DND-41 (cell line): Measurements from ENCODE around the gene EPM2AIP1.

Source experiments
- ATAC-seq: fragments of 200-7000 bp; cut with Tn5 transposase; 3 replicates; pipeline ENCODE4 v1.9.1; 2021; ENCODE audit warnings: low read depth; ENCODE audit not compliant: insufficient read depth
- DNase-seq: peaks from one replicate; pipeline ENCODE4 v3.0.0-alpha.2; 2020
- H2AFZ ChIP-seq: 2 replicates; pipeline ENCODE4 v1.6.0; 2012; ENCODE audit warnings: low read depth, low read length
- H3K27ac ChIP-seq: 2 replicates; pipeline ENCODE4 v1.5.1; 2012; ENCODE audit warnings: low read length, inconsistent platforms
- H3K27me3 ChIP-seq: fragments of 200-600 bp; sonication (generic); 2 replicates; pipeline ENCODE4 v1.6.0; 2012; ENCODE audit warnings: low read length, mild to moderate bottlenecking, inconsistent platforms; ENCODE audit not compliant: insufficient read depth, poor library complexity
- H3K36me3 ChIP-seq: 2 replicates; pipeline ENCODE4 v1.5.1; 2012; ENCODE audit warnings: low read length, inconsistent platforms; ENCODE audit not compliant: insufficient read depth
- H3K4me1 ChIP-seq: 2 replicates; pipeline ENCODE4 v1.5.1; 2012; ENCODE audit warnings: mild to moderate bottlenecking, low read length; ENCODE audit not compliant: insufficient read depth
- H3K4me2 ChIP-seq: 2 replicates; pipeline ENCODE4 v1.6.0; 2012; ENCODE audit warnings: mild to moderate bottlenecking, moderate library complexity, low read length, inconsistent platforms; ENCODE audit not compliant: insufficient read depth
- H3K4me3 ChIP-seq, 2 experiments: fragments of 200-600 bp in 1 of 2; shearing (Covaris generic) in 1 of 2; 2 replicates each; pipeline ENCODE4 v1.5.1; 2012 to 2016; ENCODE audit warnings: inconsistent platforms in 2 of 2, low read length in 2 of 2, mild to moderate bottlenecking in 2 of 2, low read depth in 1 of 2, moderate library complexity in 1 of 2
- H3K79me2 ChIP-seq: 2 replicates; pipeline ENCODE4 v1.6.0; 2012; ENCODE audit warnings: low read length, inconsistent platforms; ENCODE audit not compliant: insufficient read depth
- H3K9ac ChIP-seq: 2 replicates; pipeline ENCODE4 v1.6.0; 2012; ENCODE audit warnings: low read depth, mild to moderate bottlenecking, inconsistent platforms, low read length, moderate library complexity
- H3K9me3 ChIP-seq: 2 replicates; pipeline ENCODE4 v1.5.1; 2012; ENCODE audit warnings: low read length, moderate library complexity, mild to moderate bottlenecking, inconsistent platforms; ENCODE audit not compliant: insufficient read depth, severe bottlenecking
- H4K20me1 ChIP-seq: 2 replicates; pipeline ENCODE4 v1.6.0; 2012; ENCODE audit warnings: low read length; ENCODE audit not compliant: insufficient read depth
- EZH2 ChIP-seq: IDR thresholded peaks from 3 replicates; pipeline ENCODE4 v1.6.1; 2012; ENCODE audit warnings: borderline replicate concordance, low read depth, mild to moderate bottlenecking, moderate library complexity, low read length, inconsistent platforms; ENCODE audit not compliant: severe bottlenecking
- TF ChIP-seq, protein P1 (sequence below): IDR thresholded peaks from 2 replicates; pipeline ENCODE4 v1.5.1; 2012; ENCODE audit warnings: borderline replicate concordance, low read length, moderate library complexity, mild to moderate bottlenecking; ENCODE audit not compliant: poor library complexity, severe bottlenecking; ENCODE audit errors: extremely low read depth

EPM2AIP1 gene

DNA sequence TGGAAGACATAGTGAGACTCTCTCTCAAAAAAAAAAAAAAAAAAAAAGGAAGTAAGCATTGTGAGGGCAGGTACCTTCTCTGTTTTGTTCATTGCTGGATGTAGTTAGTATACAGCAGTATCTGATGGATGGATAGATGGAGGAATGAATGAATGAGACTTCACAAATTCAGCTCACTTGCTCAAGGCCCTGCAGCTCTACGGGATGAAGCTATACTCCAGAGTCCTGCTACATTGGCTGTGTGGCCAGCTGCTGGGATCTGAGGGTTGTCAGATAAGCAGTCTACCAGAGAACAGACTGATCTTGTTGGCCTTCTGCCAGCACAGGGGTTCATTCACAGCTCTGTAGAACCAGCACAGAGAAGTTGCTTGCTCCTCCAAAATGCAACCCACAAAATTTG lies 35.4 kb upstream of the EPM2AIP1 start:
- no peaks in the 10 kb centered on the region for H4K20me1 ChIP-seq
- DNase-seq, result no peak
- no peaks in the 10 kb centered on the region for H3K9me3 ChIP-seq
- peaks cover 2% of the 10 kb centered on the region; the same call in 1 of the 2 replicates for H3K79me2 ChIP-seq
- no peak overlapping the region for H2AFZ ChIP-seq
- TF ChIP-seq, protein P1, sequence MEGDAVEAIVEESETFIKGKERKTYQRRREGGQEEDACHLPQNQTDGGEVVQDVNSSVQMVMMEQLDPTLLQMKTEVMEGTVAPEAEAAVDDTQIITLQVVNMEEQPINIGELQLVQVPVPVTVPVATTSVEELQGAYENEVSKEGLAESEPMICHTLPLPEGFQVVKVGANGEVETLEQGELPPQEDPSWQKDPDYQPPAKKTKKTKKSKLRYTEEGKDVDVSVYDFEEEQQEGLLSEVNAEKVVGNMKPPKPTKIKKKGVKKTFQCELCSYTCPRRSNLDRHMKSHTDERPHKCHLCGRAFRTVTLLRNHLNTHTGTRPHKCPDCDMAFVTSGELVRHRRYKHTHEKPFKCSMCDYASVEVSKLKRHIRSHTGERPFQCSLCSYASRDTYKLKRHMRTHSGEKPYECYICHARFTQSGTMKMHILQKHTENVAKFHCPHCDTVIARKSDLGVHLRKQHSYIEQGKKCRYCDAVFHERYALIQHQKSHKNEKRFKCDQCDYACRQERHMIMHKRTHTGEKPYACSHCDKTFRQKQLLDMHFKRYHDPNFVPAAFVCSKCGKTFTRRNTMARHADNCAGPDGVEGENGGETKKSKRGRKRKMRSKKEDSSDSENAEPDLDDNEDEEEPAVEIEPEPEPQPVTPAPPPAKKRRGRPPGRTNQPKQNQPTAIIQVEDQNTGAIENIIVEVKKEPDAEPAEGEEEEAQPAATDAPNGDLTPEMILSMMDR, result no peak
- no peak for TF ChIP-seq EZH2
- no peak overlapping the region for H3K4me2 ChIP-seq
- ATAC-seq, result no peak
- no peak overlapping the region for H3K9ac ChIP-seq
- H3K36me3 ChIP-seq, result peaks cover 96% of the 10 kb centered on the region
- no peaks in the 10 kb centered on the region for H3K4me1 ChIP-seq
- H3K4me3 ChIP-seq, result no peak overlapping the region
- no peak overlapping the region for H3K27ac ChIP-seq
- no peaks in the 10 kb centered on the region for H3K27me3 ChIP-seq

- Histone ChIP-seq H3K9me3 (no peaks in the 10 kb centered on the region), H3K27ac (no peak overlapping the region), H2AFZ (no peak overlapping the region), H3K4me3 (no peak overlapping the region), H3K4me1 (no peaks in the 10 kb centered on the region), H3K79me2 (peaks cover 2% of the 10 kb centered on the region; the same call in 1 of the 2 replicates), H3K9ac (no peak overlapping the region), H3K27me3 (no peaks in the 10 kb centered on the region), H4K20me1 (no peaks in the 10 kb centered on the region), H3K36me3 (peaks cover 96% of the 10 kb centered on the region), H3K4me2 (no peak overlapping the region)
- no peak for DNase-seq
- TF ChIP-seq, protein P1, result no peak
- no peak for TF ChIP-seq EZH2
- no peak for ATAC-seq
Measured at GRCh38 chr3:37026851-37027250, 33.9 kb upstream of the EPM2AIP1 start.

- H3K36me3 ChIP-seq, result peaks cover 96% of the 10 kb centered on the region
Measured at GRCh38 chr3:37025561-37026335, 32.8 kb upstream of the EPM2AIP1 start.

More at GRCh38 chr3:37025561-37026335, 32.8 kb upstream of the EPM2AIP1 start:
- ATAC-seq, result no peak
- no peak overlapping the region for H3K4me2 ChIP-seq
- H3K79me2 ChIP-seq, result peaks cover 2% of the 10 kb centered on the region; the same call in 1 of the 2 replicates
- H3K27ac ChIP-seq, result no peak overlapping the region
- H3K4me1 ChIP-seq, result no peaks in the 10 kb centered on the region
- H3K27me3 ChIP-seq, result no peaks in the 10 kb centered on the region
- no peak overlapping the region for H2AFZ ChIP-seq
- no peaks in the 10 kb centered on the region for H3K9me3 ChIP-seq
- DNase-seq, result no peak
- H3K4me3 ChIP-seq, result no peak overlapping the region
- no peak overlapping the region for H3K9ac ChIP-seq
- no peaks in the 10 kb centered on the region for H4K20me1 ChIP-seq
- TF ChIP-seq, protein P1, result no peak
- TF ChIP-seq EZH2, result no peak
